Esophagus squamous epithelium (tissue), 4 donors: ENCODE data around the gene MADD.

ENCODE experiments used
- CTCF ChIP-seq, 6 experiments: fragments of 450-650 bp in 4 of 6; fragments of 200-600 bp in 2 of 6; sonication (generic) in 2 of 6; IDR thresholded peaks; one replicate each; pipeline ENCODE4 v1.5.1; 2016 to 2019; ENCODE audit warnings: antibody characterized with exemption in 6 of 6, mild to moderate bottlenecking in 4 of 6, moderate library complexity in 4 of 6
- POLR2A ChIP-seq, 4 donors: fragments of 450-650 bp; IDR thresholded peaks; one replicate each; pipeline ENCODE4 v1.6.1; 2017; ENCODE audit warnings: antibody characterized with exemption in 4 of 4, mild to moderate bottlenecking in 4 of 4, moderate library complexity in 3 of 4

- no peak for TF ChIP-seq CTCF (IDR thresholded peaks at IDR 0.05)
- no peak for TF ChIP-seq POLR2A (IDR thresholded peaks at IDR 0.05)
These were observed 27.2 kb upstream of the MADD start for GRCh38 chr11:47242596-47243192.
